WERI-Rb-1 (cell line): ENCODE measurements around the gene APOL5.

Source experiments
- DNase-seq: peaks from one replicate; pipeline ENCODE4 v3.0.0-alpha.2; 2020
- H3K27ac ChIP-seq: fragments of 250-450 bp; sonication (Bioruptor Pico); 2 replicates; pipeline ENCODE4 v1.5.1; 2020; ENCODE audit warnings: mild to moderate bottlenecking, moderate library complexity
- H3K27me3 ChIP-seq: fragments of 250-450 bp; sonication (Bioruptor Pico); 2 replicates; pipeline ENCODE4 v1.5.1; 2021; ENCODE audit warnings: mild to moderate bottlenecking, low read depth, moderate library complexity; ENCODE audit not compliant: insufficient read depth, severe bottlenecking
- H3K36me3 ChIP-seq: fragments of 250-450 bp; sonication (Bioruptor Pico); 2 replicates; pipeline ENCODE4 v1.5.1; 2020; ENCODE audit warnings: mild to moderate bottlenecking, moderate library complexity
- H3K4me3 ChIP-seq: 2 replicates; pipeline ENCODE4 v1.5.1; 2011; ENCODE audit warnings: low read depth, mild to moderate bottlenecking, control low read depth, low read length
- H3K9me3 ChIP-seq: fragments of 250-450 bp; sonication (Bioruptor Pico); 2 replicates; pipeline ENCODE4 v1.5.1; 2021; ENCODE audit warnings: mild to moderate bottlenecking, moderate library complexity; ENCODE audit not compliant: severe bottlenecking
- TF ChIP-seq, protein P1 (sequence below): IDR thresholded peaks from 2 replicates; pipeline ENCODE4 v1.5.1; 2011; ENCODE audit warnings: low read depth, mild to moderate bottlenecking, control low read depth, inconsistent platforms, low read length

APOL5 gene

DNA sequence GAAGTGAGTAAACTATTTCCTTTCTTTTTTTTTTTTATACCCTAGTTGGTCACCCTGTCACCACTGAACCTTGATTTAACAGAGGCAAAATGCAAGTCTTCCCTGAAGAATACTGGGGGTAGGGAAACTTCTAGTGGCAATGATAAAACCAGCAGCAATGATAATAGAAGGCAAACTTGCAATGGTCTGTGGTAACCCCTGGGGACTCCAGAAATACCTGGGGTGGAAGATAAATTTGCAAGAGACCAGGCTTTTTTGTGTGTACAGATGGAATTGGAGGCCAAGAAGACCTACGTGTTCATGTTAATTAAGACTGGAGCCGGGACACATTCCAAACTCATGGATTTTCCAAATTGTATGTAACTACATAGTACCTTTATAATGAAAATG is 11.6 kb downstream of the APOL5 start:
- H3K27ac ChIP-seq, result no peak overlapping the region
- no peak overlapping the region for H3K4me3 ChIP-seq
- DNase-seq, result no peak
- H3K9me3 ChIP-seq, result no peaks in the 10 kb centered on the region
- TF ChIP-seq, protein P1, sequence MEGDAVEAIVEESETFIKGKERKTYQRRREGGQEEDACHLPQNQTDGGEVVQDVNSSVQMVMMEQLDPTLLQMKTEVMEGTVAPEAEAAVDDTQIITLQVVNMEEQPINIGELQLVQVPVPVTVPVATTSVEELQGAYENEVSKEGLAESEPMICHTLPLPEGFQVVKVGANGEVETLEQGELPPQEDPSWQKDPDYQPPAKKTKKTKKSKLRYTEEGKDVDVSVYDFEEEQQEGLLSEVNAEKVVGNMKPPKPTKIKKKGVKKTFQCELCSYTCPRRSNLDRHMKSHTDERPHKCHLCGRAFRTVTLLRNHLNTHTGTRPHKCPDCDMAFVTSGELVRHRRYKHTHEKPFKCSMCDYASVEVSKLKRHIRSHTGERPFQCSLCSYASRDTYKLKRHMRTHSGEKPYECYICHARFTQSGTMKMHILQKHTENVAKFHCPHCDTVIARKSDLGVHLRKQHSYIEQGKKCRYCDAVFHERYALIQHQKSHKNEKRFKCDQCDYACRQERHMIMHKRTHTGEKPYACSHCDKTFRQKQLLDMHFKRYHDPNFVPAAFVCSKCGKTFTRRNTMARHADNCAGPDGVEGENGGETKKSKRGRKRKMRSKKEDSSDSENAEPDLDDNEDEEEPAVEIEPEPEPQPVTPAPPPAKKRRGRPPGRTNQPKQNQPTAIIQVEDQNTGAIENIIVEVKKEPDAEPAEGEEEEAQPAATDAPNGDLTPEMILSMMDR, result no peak
- no peaks in the 10 kb centered on the region for H3K36me3 ChIP-seq
- no peaks in the 10 kb centered on the region for H3K27me3 ChIP-seq

DNA sequence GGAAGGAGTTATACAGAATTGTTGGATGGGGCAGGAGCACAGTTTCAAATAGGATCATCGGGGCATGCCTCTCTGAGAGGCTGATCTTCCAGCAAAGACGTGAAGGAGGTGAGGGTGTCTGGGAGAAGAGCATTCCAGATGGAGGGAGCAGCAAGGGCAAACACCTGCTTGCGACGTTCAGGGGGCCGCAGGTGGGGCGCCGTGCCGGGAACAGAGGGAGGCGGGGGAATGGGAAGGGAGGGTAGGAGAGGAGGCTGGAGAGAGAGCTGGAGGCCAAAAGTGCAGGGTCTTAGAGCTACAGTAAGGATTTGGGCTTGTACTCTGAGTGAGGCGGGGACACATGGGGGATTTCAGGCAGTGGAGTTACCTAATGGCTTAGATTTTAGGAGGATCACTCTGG is 13.6 kb downstream of the APOL5 start:
- TF ChIP-seq, protein P1, result no peak
- H3K36me3 ChIP-seq, result no peaks in the 10 kb centered on the region
- no peak for DNase-seq
- H3K9me3 ChIP-seq, result no peaks in the 10 kb centered on the region
- H3K27ac ChIP-seq, result no peak overlapping the region
- no peak overlapping the region for H3K4me3 ChIP-seq
- H3K27me3 ChIP-seq, result no peaks in the 10 kb centered on the region

DNA sequence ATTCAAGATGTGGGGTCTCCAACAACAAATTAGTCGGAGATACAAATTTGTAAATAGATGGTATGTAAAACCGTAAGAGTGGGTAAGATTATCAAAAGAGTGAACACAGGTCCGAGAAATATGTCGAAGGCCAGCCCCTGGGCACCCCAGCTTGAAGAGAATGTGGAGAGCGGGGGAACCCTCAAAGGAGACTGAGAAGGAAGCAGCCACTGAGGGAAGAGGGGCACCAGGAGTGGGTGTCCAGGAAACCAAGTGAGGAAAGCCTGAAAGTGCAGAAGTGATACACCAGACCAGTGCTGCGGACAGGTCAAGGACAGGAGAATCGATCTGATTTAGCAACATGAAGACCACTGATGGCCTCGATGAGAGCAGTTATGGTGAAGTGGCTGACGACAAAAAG is 14.4 kb downstream of the APOL5 start:
- no peak for DNase-seq
- Histone ChIP-seq H3K27ac (no peak overlapping the region), H3K4me3 (no peak overlapping the region), H3K36me3 (no peaks in the 10 kb centered on the region), H3K27me3 (no peaks in the 10 kb centered on the region), H3K9me3 (no peaks in the 10 kb centered on the region)
- TF ChIP-seq, protein P1, result no peak

DNA sequence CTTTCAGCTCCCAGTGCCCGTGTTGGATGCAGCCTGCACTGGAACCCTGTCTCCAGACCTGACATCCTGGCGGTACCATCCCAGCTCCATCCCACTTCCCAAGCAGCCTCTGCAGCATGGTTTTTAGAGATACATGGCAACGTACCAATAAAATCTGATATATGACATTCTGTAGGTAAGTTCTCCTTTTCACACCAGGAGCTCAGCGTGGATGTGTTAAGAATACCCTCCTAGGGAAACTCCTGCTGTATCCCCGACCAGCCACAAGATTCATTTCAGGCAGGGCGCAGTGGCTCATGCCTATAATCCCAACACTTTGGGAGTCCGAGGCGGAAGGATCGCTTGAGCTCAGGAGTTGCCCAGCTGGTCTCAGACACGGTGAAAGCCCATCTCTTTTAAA is 15.4 kb downstream of the APOL5 start:
- Histone ChIP-seq H3K4me3 (no peak overlapping the region), H3K9me3 (no peaks in the 10 kb centered on the region), H3K36me3 (no peaks in the 10 kb centered on the region), H3K27me3 (no peaks in the 10 kb centered on the region), H3K27ac (no peak overlapping the region)
- TF ChIP-seq, protein P1, result no peak
- no peak for DNase-seq

DNA sequence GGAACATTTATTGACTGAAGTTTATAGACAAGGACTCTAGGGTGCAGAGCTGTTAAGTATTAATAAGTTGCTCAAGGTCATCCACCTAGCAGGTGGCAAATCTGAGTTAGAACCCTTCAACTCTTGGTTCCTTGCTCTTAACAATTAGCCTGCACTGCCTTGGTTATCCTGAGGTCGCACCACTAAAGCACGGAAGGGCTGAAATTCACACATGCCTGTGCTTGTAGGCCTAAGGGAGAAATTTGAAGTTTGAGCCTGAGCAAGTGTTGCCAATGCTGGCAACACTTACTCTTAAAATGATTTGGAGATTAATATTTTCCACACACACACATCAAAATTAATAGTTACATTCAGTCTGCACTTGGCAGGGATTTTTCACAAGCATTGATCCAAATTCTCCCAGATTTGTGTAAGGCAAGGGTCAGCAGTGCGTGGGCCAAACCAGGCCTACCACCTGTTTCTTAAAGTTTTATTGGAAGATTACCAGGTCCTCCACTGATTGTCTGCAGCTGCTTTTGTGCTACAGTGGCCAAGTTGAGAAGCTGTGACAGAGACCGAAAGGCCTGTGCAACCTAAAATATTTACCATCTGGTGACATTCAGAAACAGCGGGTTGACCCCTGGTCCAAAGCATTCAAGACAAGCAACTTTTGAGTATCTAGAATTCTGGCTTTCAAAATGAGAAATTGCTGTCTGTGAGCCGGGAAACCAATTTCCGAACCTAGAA is 16.3 kb downstream of the APOL5 start:
- Histone ChIP-seq H3K4me3 (no peak overlapping the region), H3K27me3 (no peaks in the 10 kb centered on the region), H3K36me3 (no peaks in the 10 kb centered on the region), H3K9me3 (no peaks in the 10 kb centered on the region), H3K27ac (no peak overlapping the region)
- TF ChIP-seq, protein P1, result no peak
- DNase-seq, result no peak

DNA sequence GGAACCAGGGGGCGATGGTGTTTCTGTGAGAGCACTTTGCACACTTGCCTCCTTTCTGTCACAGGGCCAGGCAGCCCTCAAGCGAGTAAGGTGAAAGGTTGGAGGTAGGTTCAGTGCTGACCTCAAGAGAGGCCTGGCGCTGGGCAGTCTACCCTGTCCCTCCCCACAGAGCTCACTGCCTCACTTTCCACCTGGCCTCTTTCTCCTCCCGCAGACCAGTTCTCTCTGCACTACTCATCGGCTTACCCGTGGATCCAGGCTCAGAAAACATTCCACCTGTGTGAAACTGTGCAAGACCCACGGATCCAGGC is 16.8 kb downstream of the APOL5 start:
- no peaks in the 10 kb centered on the region for H3K27me3 ChIP-seq
- no peak overlapping the region for H3K4me3 ChIP-seq
- DNase-seq, result no peak
- H3K9me3 ChIP-seq, result no peaks in the 10 kb centered on the region
- TF ChIP-seq, protein P1, result no peak
- H3K36me3 ChIP-seq, result no peaks in the 10 kb centered on the region
- no peak overlapping the region for H3K27ac ChIP-seq
